CD4-positive, alpha-beta T cell (primary cell): ENCODE measurements around the gene YJEFN3. TPM values are rescaled to one million over a fixed set of nuclear protein-coding genes. Genes with fewer than 3 reads are reported as not detected.

Experiments
- ATAC-seq: fragments of 200-7000 bp; cut with Tn5 transposase; one replicate; pipeline ENCODE4 v1.10.0; 2022; ENCODE audit warnings: mild to moderate bottlenecking; ENCODE audit not compliant: poor library complexity
- CTCF ChIA-PET: fragments of 350-600 bp; sonication (Branson Sonifier 250); formaldehyde crosslinking; loops from one replicate; lab custom pipeline; 2021; ENCODE audit warnings: antibody characterized with exemption, inconsistent platforms; lab: Charles Lee
- POLR2A ChIA-PET: fragments of 350-600 bp; sonication (Branson Sonifier 250); formaldehyde crosslinking; loops from one replicate; lab custom pipeline; 2021; ENCODE audit warnings: antibody characterized with exemption, inconsistent platforms; lab: Charles Lee
- DNase-seq, 14 experiments: peaks; one replicate each; pipeline ENCODE4 v3.0.0-alpha.2; 2013 to 2020; ENCODE audit warnings: mixed read lengths in 2 of 14
- H3K27ac ChIP-seq, 2 donors: one replicate each; pipeline versions ENCODE4 v1.5.1 to v1.7.0; 2013; ENCODE audit warnings: low read length in 2 of 2, low read depth in 1 of 2, mild to moderate bottlenecking in 1 of 2
- H3K27me3 ChIP-seq, 2 experiments: 1 replicate in 1 of 2; 2 replicates in 1 of 2; pipeline versions ENCODE4 v1.6.1 to v1.7.0; 2013; ENCODE audit warnings: low read length in 2 of 2, control low read depth in 1 of 2, mild to moderate bottlenecking in 1 of 2, moderate library complexity in 1 of 2; ENCODE audit not compliant: insufficient read depth in 2 of 2, control insufficient read depth in 1 of 2
- H3K36me3 ChIP-seq: one replicate; pipeline ENCODE4 v1.6.1; 2013; ENCODE audit warnings: low read length, control low read depth; ENCODE audit not compliant: insufficient read depth
- H3K4me1 ChIP-seq: one replicate; pipeline ENCODE4 v1.6.1; 2013; ENCODE audit warnings: low read length, control low read depth; ENCODE audit not compliant: insufficient read depth
- H3K4me3 ChIP-seq: one replicate; pipeline ENCODE4 v1.5.1; 2013; ENCODE audit warnings: mild to moderate bottlenecking, low read length, moderate library complexity
- H3K9me3 ChIP-seq, 2 experiments: 1 replicate in 1 of 2; 2 replicates in 1 of 2; pipeline versions ENCODE4 v1.6.1 to v1.7.0; 2013; ENCODE audit warnings: low read length in 2 of 2, mild to moderate bottlenecking in 2 of 2, control low read depth in 1 of 2, moderate library complexity in 1 of 2; ENCODE audit not compliant: control insufficient read depth in 1 of 2, insufficient read depth in 1 of 2
- H3K27ac Mint-ChIP-seq: one replicate; pipeline ENCODE4 v1.8.0; 2020; ENCODE audit warnings: mixed read lengths
- H3K27me3 Mint-ChIP-seq: one replicate; pipeline ENCODE4 v1.8.0; 2021; ENCODE audit warnings: mixed read lengths
- H3K36me3 Mint-ChIP-seq: one replicate; pipeline ENCODE4 v1.8.0; 2021; ENCODE audit warnings: low read depth, mixed read lengths
- H3K4me1 Mint-ChIP-seq: one replicate; pipeline ENCODE4 v1.8.0; 2021; ENCODE audit warnings: low read depth, mixed read lengths
- H3K4me3 Mint-ChIP-seq: one replicate; pipeline ENCODE4 v1.8.0; 2020; ENCODE audit warnings: mild to moderate bottlenecking, mixed read lengths
- H3K9me3 Mint-ChIP-seq: one replicate; pipeline ENCODE4 v1.8.0; 2020; ENCODE audit warnings: mixed read lengths
- CTCF ChIP-seq: fragments of 200-600 bp; IDR thresholded peaks from one replicate; pipeline ENCODE4 v1.8.0; 2022; ENCODE audit warnings: antibody characterized with exemption, mild to moderate bottlenecking
- intact Hi-C, 2 experiments: fragments of 100-400 bp; cut with DNase I in 1 of 2; cut with micrococcal nuclease in 1 of 2; formaldehyde crosslinking; loops; one replicate each; pipeline versions ENCODE4 v1.15.1 to v1.9.0; 2023 to 2025; cut with DNase I, micrococcal nuclease
- total RNA-seq, 174 experiments: library from RNA in 2 of 174; stranded (reverse) in 2 of 174; gene quantifications; one replicate each; pipeline ENCODE4 v1.2.3 and lab custom pipeline; 2021 to 2026

Gene YJEFN3
- total RNA-seq, 2 experiments from 2014 or later = 3.7 to 4.4 TPM

- peaks cover 14% of the 10 kb centered on the region for H3K4me1 Mint-ChIP-seq
- intact Hi-C loops = no loop called here
- H3K36me3 Mint-ChIP-seq = no peaks in the 10 kb centered on the region
- H3K9me3 Mint-ChIP-seq = no peaks in the 10 kb centered on the region
- Histone ChIP-seq H3K36me3 (no peaks in the 10 kb centered on the region), H3K4me1 (peaks cover 24% of the 10 kb centered on the region), H3K27me3 (no peaks in the 10 kb centered on the region), H3K27ac (no peak overlapping the region), H3K9me3 (peaks cover 0 to 10% of the 10 kb centered on the region in 2 experiments), H3K4me3 (no peak overlapping the region)
- no peak overlapping the region for H3K27ac Mint-ChIP-seq
- ChIA-PET POLR2A (no interaction called here), CTCF (no interaction called here)
- no peak for TF ChIP-seq CTCF
- ATAC-seq (no peak), DNase-seq (no peak)
- H3K4me3 Mint-ChIP-seq = no peak overlapping the region
- no peaks in the 10 kb centered on the region for H3K27me3 Mint-ChIP-seq
Measured at GRCh38 chr19:19544257-19544953, 15.7 kb downstream of the YJEFN3 start.

GRCh38 chr19:19544954-19545591, 16.4 kb downstream of the YJEFN3 start:
- Histone ChIP-seq H3K4me3 (no peak overlapping the region), H3K9me3 (peaks cover 0 to 4% of the 10 kb centered on the region in 2 experiments), H3K36me3 (no peaks in the 10 kb centered on the region), H3K4me1 (peaks cover 23% of the 10 kb centered on the region), H3K27ac (no peak overlapping the region), H3K27me3 (no peaks in the 10 kb centered on the region)
- no peaks in the 10 kb centered on the region for H3K36me3 Mint-ChIP-seq
- H3K27ac Mint-ChIP-seq = no peak overlapping the region
- peaks cover 14% of the 10 kb centered on the region for H3K4me1 Mint-ChIP-seq
- POLR2A ChIA-PET = no interaction called here
- no peaks in the 10 kb centered on the region for H3K9me3 Mint-ChIP-seq
- no peaks in the 10 kb centered on the region for H3K27me3 Mint-ChIP-seq
- H3K4me3 Mint-ChIP-seq = no peak overlapping the region
- DNase-seq = no peak
- intact Hi-C loops = no loop called here
- CTCF ChIA-PET = no interaction called here
- no peak for ATAC-seq
- no peak for TF ChIP-seq CTCF

GRCh38 chr19:19545707-19546106, 17.0 kb downstream of the YJEFN3 start:
- Mint-ChIP-seq H3K9me3 (no peaks in the 10 kb centered on the region), H3K4me3 (no peak overlapping the region), H3K36me3 (no peaks in the 10 kb centered on the region), H3K27me3 (no peaks in the 10 kb centered on the region), H3K27ac (no peak overlapping the region), H3K4me1 (peaks cover 11% of the 10 kb centered on the region)
- Histone ChIP-seq H3K9me3 (peaks cover 0 to under 1% of the 10 kb centered on the region in 2 experiments), H3K4me3 (no peak overlapping the region), H3K4me1 (peaks cover 18% of the 10 kb centered on the region), H3K36me3 (no peaks in the 10 kb centered on the region), H3K27me3 (no peaks in the 10 kb centered on the region), H3K27ac (no peak overlapping the region)
- ChIA-PET CTCF (no interaction called here), POLR2A (interaction anchor here (1.0 kb wide), 1 partner anchor 14 kb away, joined by 3 read pairs; no protein-coding TSS in a partner anchor)
- DNase-seq = no peak
- intact Hi-C loops = no loop called here
- TF ChIP-seq CTCF = no peak
- ATAC-seq = no peak
